Measurements from ENCODE around the gene FRAS1.

- TF ChIP-seq CTCF (IDR thresholded peaks at IDR 0.05) (no peak), POLR2AphosphoS5 (IDR thresholded peaks at IDR 0.05; ENCODE audit: low read depth, low read length) (no peak), REST (IDR thresholded peaks at IDR 0.05; ENCODE audit: insufficient read depth in 1 of 2, low read depth in 2 of 2, low read length in 1 of 2) (no peak)
Measured at GRCh38 chr4:78483811-78484210, 426.7 kb downstream of the FRAS1 start.

Data from Panc1 (cell line).